Measurements from ENCODE around the gene IPCEF1. TPM values are rescaled to one million over a fixed set of nuclear protein-coding genes. Genes with fewer than 3 reads are reported as not detected.
"Not testable (repeated sequence)": the region's sequence is repeated elsewhere in the genome, so short reads cannot be mapped to it uniquely, and the experiment has no call there.

The IPCEF1 gene
- polyA plus RNA-seq, 4 donors = 3.1 to 8.0 (median 6.7) TPM

GRCh38 chr6:154251116-154251515 is 105.5 kb downstream of the IPCEF1 start:
- no peak for DNase-seq (ENCODE audit: low read depth in 4 of 4, low spot score in 3 of 4)

- no peak for DNase-seq (ENCODE audit: low read depth in 4 of 4, low spot score in 3 of 4)
These were observed 106.9 kb downstream of the IPCEF1 start for GRCh38 chr6:154249499-154250298.

GRCh38 chr6:154247119-154247861 is 109.3 kb downstream of the IPCEF1 start:
- no peak for DNase-seq (ENCODE audit: low read depth in 4 of 4, low spot score in 3 of 4)

DNA sequence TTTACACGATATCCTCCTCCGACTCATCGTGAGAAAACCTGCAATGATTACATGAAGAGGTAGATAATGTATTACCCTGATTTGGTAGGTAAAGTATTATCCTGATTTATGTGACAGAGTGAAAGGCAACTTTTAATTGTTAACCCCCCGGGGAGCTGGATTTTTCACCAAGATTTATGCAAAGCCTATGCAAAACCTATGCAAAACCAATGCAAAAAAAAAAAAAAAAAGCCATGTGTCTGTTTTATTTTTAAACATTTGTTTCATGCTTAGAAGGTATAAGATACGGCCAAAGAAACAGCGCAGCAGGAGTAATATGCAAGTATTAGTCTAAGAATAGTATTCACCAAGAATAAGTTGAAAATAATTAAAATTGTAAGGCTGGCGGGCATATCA is 109.9 kb downstream of the IPCEF1 start:
- no peak for DNase-seq (ENCODE audit: low read depth in 4 of 4, low spot score in 3 of 4)

GRCh38 chr6:154245506-154245905 is 111.1 kb downstream of the IPCEF1 start:
- no peak for DNase-seq (ENCODE audit: low read depth in 4 of 4, low spot score in 3 of 4)

DNA sequence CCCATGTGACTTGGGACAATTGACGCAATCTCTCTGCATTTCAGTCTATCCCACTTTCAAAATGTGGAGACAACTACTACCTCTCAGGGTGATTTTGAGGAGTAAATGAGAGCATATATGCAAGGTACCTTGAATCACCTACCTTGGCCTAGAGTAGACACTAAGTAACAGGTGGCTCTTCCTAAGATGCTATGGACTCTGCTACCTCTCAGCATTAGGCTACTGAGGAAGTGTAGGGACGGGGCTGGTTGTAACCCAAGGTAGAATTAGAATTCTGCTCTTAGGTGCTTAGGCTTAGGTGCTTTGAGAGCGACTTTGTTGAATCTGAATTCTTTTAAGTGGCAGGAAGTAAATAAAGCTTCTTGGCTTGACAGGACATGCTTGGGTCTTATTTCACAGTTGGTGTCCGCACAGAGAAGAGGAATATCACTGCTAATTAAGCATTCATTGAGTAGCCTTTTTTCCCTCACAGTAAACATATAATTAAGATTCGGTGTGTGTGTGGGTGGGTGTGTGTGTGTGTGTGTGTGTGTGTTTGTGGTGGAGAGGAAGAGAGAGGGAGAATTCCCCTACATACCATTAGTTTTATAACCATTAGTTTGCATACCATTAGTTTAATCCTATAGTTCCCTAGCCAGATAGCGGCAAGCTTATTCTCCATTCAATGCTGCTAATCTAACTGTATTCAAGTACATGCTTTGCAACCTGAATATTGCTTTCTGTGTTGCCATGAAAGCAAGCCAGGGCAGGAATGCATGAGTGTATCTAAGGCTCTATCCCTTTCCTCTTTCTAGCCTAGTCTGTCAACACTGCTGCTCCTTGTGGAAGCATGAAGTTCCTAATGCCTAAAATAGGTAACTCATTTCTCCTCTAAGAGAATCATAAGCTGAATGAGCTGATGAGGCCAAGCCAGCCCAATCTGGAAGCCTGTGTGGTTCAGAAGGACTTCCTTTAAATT is 112.5 kb downstream of the IPCEF1 start:
- DNase-seq (ENCODE audit: low read depth in 4 of 4, low spot score in 3 of 4) = no peak

- DNase-seq (ENCODE audit: low read depth in 4 of 4, low spot score in 3 of 4) = no peak
These were observed 113.8 kb downstream of the IPCEF1 start for GRCh38 chr6:154242617-154243357.

DNA sequence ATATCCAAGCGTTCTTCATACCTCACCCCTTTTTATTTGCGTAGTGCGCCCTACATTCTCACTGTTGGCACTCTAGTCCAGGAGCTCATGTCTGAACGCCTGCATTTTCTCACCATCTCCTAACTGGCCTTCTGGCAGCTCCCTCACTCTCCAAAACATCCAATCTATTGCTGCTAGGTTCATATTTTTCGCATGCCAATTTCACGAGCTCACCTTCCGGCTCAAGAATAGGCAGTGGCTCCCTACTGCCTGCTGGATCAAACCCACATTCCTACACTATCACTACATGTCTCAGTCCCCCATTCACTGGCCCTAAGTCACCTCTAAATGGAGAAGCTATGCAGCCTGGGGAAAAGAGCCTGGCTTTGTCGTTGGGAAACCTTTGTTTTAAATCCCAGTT is 115.0 kb downstream of the IPCEF1 start:
- no peak for DNase-seq (ENCODE audit: low read depth in 4 of 4, low spot score in 3 of 4)

DNA sequence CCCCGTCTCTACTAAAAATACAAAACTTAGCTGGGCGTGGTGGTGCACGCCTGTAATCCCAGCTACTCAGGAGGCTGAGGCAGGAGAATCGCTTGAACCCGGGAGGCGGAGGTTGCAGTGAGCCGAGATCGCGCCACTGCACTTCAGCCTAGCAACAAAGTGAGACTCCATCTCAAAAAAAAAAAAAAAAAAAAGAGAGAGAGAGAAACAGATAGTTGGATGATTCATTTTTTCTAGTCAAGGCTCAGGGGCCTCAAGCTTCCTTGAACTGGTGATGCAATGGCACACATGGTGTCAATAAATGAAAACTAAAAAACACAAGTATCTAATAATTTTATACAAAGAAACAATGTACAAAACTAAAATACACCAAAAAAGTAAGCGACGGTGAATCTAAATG is 115.5 kb downstream of the IPCEF1 start:
- DNase-seq (ENCODE audit: low read depth in 4 of 4, low spot score in 3 of 4) = not testable (repeated sequence)

DNA sequence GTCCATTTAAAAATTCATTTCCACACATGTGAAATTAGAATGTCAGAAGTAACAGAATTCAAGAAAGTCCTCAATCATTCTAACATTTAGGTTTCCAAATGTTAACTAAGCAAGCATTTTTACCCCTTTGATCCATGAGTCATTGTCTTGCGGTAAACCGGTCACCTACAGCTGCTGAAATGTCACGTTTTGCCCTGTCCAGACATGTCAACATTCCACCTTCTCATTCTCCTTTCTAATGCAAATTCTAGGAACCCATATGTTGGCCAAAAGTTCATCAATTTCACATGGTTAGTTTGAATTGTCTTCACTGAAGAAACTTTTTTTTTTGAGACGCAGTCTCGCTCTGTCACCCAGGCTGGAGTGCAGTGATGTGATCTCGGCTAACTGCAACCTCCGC is 117.2 kb downstream of the IPCEF1 start:
- DNase-seq (ENCODE audit: low read depth in 4 of 4, low spot score in 3 of 4) = no peak

- DNase-seq (ENCODE audit: low read depth in 4 of 4, low spot score in 3 of 4) = no peak
These were observed 117.8 kb downstream of the IPCEF1 start for GRCh38 chr6:154238831-154239230.

DNA sequence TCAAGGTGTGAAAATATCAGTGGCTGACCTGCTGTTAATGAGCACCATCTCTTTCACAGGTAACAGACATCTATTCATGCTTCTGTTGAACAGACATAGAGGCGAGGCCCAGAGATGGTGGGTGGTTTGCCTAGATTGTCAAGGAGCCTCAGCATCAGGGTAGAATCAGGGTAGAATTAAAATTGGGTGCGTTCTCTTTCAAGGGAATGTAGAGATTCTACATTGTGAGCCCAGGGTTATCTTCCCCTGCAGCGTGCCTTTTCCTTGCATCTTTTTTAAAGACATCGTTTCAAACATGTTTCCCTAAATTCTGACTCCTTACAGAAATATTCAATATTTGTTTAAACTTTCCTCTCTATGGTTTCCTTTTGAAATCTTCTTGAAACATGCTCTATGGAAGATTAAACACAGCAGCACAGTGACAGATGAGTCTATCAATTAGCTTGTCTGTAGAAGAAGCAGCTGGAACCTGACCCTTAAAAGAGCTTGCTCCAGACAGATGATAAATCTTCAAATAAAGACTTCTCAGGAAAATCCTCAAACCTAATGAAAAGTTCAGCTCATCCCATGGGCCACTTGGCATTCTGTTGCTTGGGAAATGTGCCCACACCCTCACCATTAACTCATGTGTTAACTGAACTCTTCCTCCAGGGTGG is 119.8 kb downstream of the IPCEF1 start:
- no peak for DNase-seq (ENCODE audit: low read depth in 4 of 4, low spot score in 3 of 4)

- DNase-seq (ENCODE audit: low read depth in 4 of 4, low spot score in 3 of 4) = no peak
These were observed 122.4 kb downstream of the IPCEF1 start for GRCh38 chr6:154234019-154234772.

DNA sequence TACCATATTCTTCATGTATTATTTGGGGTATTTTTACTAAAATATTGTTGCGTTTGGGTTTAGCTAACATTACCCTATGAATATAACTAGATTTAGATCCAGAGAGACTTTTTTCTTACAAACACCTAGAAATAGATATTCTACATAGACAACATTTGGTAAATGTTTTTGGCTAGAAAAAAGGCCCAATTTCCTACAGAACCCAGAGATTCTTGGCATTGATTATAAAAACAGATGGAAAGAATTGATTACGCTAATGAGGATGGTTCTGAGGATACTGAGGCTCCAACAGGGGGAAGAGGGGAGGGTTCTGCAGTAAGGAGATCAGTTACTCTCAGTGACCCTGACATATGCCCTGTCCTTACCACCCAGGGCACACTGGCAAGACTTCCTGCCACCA is 123.2 kb downstream of the IPCEF1 start:
- DNase-seq (ENCODE audit: low read depth in 4 of 4, low spot score in 3 of 4) = no peak

DNA sequence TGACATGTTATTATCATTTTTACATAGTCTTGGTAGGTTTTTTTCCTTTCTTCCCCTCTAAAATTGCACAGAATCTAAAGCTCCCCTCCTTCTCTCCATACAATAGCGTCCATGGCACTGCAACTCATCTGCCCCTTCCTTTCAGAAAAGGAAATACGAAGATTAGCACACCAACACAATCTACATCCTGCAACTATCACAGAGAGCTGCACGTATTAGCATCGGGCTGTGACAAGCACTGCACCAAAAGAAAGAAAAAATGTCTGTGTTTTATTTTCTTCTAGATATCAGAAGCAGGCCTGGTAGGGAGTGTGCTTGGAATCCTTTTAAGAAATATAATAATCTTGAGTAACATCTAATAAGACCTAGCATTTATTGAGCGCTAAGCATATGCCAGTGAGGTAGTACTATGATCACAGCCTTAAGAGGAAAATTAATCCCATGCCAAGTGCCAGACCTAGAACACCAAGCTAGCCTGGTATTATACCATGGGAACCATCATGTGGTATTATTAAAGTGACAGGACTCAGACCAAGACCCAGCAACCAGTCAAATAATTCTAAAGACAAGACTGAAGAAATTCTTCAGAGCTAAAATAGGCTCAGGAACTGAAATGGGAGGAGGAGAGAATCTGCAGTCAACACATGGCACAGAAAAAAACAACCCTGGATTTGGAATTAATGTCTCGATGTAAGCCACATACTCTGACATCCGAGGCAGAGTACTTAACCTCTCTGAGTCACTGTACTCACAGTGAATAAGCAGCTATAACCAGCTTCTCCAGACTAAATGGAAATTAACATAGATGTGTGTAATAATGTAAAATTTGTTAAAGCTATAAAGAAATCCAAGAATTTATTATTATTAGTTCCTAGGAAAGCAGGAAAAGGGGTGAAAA is 124.3 kb downstream of the IPCEF1 start:
- DNase-seq (ENCODE audit: low read depth in 4 of 4, low spot score in 3 of 4) = no peak

DNA sequence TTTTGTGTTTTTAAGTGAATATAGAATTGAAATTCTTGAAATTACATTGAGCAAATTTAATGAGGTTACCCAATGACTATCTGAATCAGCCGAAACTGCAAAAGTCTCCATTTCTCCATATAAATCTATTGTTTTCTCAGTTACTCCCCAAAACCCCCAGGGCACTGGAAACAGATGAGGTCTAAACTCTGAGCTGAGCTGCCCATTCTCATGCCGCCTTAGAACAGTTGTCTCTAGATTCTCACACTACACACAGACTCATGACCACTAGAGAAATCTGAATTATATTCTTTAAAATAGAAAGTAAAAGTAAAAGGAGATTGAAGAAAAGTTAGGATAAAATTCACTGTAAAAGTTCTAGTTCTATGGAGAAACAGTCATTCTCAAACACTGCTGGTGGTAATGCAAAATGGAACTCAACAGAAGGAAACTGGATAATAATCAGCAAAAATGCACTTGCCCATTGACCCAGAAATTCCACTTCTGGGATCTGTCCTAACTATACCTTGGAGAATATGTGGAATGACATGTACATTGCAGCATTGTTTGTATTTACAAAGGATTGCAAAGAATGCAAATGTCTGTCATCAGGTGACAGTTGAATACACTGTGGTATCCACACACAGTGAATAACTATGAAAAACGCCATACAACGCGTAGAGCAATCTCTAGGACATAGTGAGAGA is 125.5 kb downstream of the IPCEF1 start:
- no peak for DNase-seq (ENCODE audit: low read depth in 4 of 4, low spot score in 3 of 4)

GRCh38 chr6:154230393-154230792 is 126.2 kb downstream of the IPCEF1 start:
- DNase-seq (ENCODE audit: low read depth in 4 of 4, low spot score in 3 of 4) = no peak
